ENCODE data around the gene BCL2L12. TPM values are rescaled to one million over a fixed set of nuclear protein-coding genes. Genes with fewer than 3 reads are reported as not detected.

BCL2L12 gene
- total RNA-seq, 1 experiment from 2014 or later: 3.0 TPM

GRCh38 chr19:49688531-49689132, 22.9 kb downstream of the BCL2L12 start:
- no peaks in the 10 kb centered on the region for H3K27me3 ChIP-seq
- H3K4me3 ChIP-seq: no peak overlapping the region
- no peak for DNase-seq
- peaks cover 33% of the 10 kb centered on the region for H3K36me3 ChIP-seq
- H3K9me3 ChIP-seq: no peaks in the 10 kb centered on the region

- Histone ChIP-seq H3K27me3 (no peaks in the 10 kb centered on the region), H3K9me3 (no peaks in the 10 kb centered on the region), H3K36me3 (peaks cover 25% of the 10 kb centered on the region), H3K4me3 (no peak within 1 kb of the TSS)
- no peak for DNase-seq
Observed at GRCh38 chr19:49689133-49690078, 23.7 kb downstream of the BCL2L12 start, which contains the start of gene ADM5. ADM5 (plus strand) TSS chr19:49689594; CDS start chr19:49689838, 244 bp downstream.

DNA sequence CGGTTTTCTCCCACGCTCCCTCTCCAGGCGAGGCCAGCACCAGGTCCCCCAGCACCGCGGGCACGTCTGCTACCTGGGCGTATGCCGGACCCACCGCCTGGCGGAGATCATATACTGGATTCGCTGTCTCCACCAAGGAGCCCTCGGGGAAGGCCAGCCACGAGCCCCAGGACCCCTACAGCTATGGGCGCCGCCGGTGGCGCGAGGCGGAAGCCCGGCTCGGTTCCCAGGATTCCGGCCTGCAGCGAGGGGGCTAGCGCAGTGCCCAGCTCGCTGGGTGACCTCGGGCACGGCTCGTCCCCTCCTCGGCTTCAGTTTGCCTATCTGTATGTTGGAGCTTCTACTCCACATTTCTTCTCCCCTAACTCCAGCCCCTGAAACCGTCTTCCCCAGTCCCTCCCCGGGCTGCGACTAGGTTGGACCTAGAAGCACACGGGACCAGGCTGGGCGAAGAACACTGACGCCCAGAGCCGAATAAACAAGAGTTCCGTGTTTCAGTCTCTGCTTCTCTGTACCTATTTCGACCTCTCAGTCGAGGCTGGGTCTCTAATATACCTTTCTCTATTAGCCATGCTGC, 24.4 kb downstream of the BCL2L12 start:
- Histone ChIP-seq H3K4me3 (no peak overlapping the region), H3K9me3 (no peaks in the 10 kb centered on the region), H3K27me3 (no peaks in the 10 kb centered on the region), H3K36me3 (peaks cover 18% of the 10 kb centered on the region)
- DNase-seq: no peak

- Histone ChIP-seq H3K27me3 (no peaks in the 10 kb centered on the region), H3K9me3 (no peaks in the 10 kb centered on the region), H3K36me3 (peaks cover 14% of the 10 kb centered on the region), H3K4me3 (no peak within 1 kb of the TSS)
- no peak for DNase-seq
Observed at GRCh38 chr19:49690656-49691242, 25.0 kb downstream of the BCL2L12 start, which contains the start of gene CPT1C. CPT1C (plus strand) TSS chr19:49691116; CDS start chr19:49692253, 1,137 bp downstream.

GRCh38 chr19:49691243-49692146, 25.8 kb downstream of the BCL2L12 start:
- no peaks in the 10 kb centered on the region for H3K9me3 ChIP-seq
- DNase-seq: no peak
- H3K27me3 ChIP-seq: no peaks in the 10 kb centered on the region
- H3K36me3 ChIP-seq: peaks cover 6% of the 10 kb centered on the region
- H3K4me3 ChIP-seq: no peak overlapping the region

GRCh38 chr19:49692147-49692506, 26.4 kb downstream of the BCL2L12 start:
- DNase-seq: no peak
- no peaks in the 10 kb centered on the region for H3K9me3 ChIP-seq
- no peaks in the 10 kb centered on the region for H3K27me3 ChIP-seq
- no peak overlapping the region for H3K4me3 ChIP-seq
- peaks cover 6% of the 10 kb centered on the region for H3K36me3 ChIP-seq

DNA sequence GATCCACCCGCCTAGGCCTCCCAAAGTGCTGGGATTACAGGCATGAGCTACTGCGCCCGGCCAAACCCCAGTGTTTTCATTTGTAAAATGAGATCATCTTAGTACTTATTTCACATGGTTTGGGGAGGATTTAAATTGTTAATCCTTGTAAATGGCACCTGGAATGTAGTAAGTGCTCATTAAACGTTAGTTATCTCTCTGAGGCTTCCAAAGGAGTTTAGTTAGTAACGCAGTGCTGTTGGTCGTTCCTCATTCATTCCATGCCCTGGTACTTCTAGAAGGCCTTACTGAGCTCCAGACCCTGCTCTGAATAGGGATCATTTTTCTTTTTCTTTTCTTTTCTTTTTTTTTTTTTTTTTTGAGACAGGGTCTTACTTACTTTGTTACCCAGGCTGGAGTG, 30.4 kb downstream of the BCL2L12 start:
- no peaks in the 10 kb centered on the region for H3K9me3 ChIP-seq
- H3K4me3 ChIP-seq: no peak overlapping the region
- no peaks in the 10 kb centered on the region; the same call in 1 of the 2 replicates for H3K27me3 ChIP-seq
- no peak for DNase-seq
- H3K36me3 ChIP-seq: no peaks in the 10 kb centered on the region

DNA sequence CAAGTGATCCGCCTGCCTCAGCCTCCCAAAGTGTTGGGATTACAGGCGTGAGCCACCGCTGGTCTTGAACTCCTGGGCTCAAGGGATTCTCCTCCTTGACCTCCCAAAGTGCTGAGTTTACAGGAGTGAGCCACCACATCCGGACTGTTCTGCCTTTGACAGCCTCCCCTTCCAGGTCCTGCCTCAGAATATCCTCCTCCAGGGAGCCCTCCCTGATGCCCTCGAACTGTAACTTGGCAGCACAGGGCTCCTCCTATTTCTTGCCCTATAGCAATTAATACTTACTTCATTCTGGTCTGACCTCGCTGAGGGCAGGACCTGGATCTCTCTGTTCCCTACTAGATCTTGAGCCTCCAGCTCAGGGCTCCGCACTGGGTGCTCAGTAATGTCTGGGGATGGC, 31.1 kb downstream of the BCL2L12 start:
- no peak for DNase-seq
- no peaks in the 10 kb centered on the region for H3K9me3 ChIP-seq
- no peak overlapping the region for H3K4me3 ChIP-seq
- peaks cover 4% of the 10 kb centered on the region for H3K27me3 ChIP-seq
- no peaks in the 10 kb centered on the region for H3K36me3 ChIP-seq

DNA sequence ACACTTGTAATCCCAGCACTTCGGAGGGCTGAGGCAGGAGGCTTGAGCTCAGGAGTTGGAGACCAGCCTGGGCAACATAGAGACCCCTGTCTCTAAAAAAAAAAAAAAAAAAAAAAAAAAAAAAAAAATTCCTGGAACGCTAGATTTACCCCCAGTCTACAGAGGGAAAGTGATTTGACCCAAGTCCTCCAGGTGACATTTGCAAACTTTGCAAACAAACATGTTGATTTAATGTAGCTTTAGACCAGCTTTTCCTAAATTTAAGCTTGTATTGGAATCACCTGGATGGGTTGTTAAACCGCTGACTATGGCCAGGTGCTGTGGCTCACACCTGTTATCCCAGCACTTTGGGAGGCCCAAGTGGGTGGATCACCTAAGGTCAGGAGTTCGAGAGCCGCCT, 33.6 kb downstream of the BCL2L12 start:
- peaks cover 4% of the 10 kb centered on the region for H3K27me3 ChIP-seq
- no peak for DNase-seq
- no peaks in the 10 kb centered on the region for H3K36me3 ChIP-seq
- no peaks in the 10 kb centered on the region for H3K9me3 ChIP-seq
- no peak overlapping the region for H3K4me3 ChIP-seq

DNA sequence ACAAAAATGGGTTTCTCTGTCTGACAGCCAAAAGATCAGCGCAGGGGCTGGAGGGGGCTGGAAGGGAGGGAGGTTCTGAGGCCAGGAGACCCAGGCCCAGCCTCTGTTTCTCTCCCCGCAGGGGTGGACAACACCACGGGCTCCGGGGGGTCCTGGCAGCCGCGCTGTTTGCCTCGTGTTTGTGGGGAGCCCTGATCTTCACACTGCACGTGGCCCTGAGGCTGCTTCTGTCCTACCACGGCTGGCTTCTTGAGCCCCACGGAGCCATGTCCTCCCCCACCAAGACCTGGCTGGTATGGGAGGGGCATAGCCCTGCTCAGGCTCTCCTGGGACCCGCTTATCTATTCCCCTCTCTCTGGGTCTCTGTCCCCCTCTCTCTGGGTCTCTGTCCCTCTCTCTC, 34.8 kb downstream of the BCL2L12 start:
- Histone ChIP-seq H3K36me3 (no peaks in the 10 kb centered on the region), H3K27me3 (peaks cover 4% of the 10 kb centered on the region), H3K9me3 (no peaks in the 10 kb centered on the region), H3K4me3 (no peak overlapping the region)
- DNase-seq: no peak

GRCh38 chr19:49701271-49701786, 35.6 kb downstream of the BCL2L12 start:
- no peak for DNase-seq
- Histone ChIP-seq H3K4me3 (no peak overlapping the region), H3K27me3 (peaks cover 4% of the 10 kb centered on the region), H3K9me3 (no peaks in the 10 kb centered on the region), H3K36me3 (no peaks in the 10 kb centered on the region)

DNA sequence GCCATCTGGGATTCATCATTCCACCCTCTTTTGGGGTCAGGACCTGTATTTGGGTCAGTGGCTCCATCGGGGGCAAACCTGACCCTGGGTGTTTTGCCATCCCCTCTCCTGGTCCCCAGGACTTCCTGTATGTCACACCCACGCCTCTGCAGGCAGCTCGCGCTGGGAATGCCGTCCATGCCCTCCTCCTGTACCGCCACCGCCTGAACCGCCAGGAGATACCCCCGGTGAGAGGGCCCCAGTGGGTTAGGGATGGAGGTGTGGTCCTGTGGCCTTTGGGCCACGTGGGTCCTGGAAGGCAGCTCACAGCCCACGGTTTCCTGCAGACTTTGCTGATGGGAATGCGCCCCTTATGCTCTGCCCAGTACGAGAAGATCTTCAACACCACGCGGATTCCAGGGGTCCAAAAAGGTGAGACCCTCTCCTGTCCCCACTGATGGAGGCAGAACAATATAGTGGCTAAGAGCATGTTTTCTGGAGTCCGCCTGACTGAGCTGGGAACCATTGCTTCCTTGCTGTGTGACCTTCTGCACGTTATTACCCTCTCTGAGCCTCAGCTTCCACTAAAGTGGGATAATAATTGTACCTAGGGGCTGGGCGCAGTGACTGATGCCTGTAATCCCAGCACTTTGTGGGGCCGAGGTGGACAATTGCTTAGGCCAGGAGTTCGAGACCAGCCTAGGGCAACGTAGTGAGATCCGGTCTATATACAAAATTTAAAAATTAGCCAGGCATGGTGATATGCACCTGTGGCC, 39.3 kb downstream of the BCL2L12 start:
- Histone ChIP-seq H3K9me3 (no peaks in the 10 kb centered on the region), H3K36me3 (no peaks in the 10 kb centered on the region), H3K27me3 (peaks cover 4% of the 10 kb centered on the region), H3K4me3 (no peak overlapping the region)
- no peak for DNase-seq

GRCh38 chr19:49705919-49706318, 40.2 kb downstream of the BCL2L12 start:
- Histone ChIP-seq H3K4me3 (no peak overlapping the region), H3K36me3 (no peaks in the 10 kb centered on the region), H3K9me3 (no peaks in the 10 kb centered on the region), H3K27me3 (peaks cover 4% of the 10 kb centered on the region)
- no peak for DNase-seq

DNA sequence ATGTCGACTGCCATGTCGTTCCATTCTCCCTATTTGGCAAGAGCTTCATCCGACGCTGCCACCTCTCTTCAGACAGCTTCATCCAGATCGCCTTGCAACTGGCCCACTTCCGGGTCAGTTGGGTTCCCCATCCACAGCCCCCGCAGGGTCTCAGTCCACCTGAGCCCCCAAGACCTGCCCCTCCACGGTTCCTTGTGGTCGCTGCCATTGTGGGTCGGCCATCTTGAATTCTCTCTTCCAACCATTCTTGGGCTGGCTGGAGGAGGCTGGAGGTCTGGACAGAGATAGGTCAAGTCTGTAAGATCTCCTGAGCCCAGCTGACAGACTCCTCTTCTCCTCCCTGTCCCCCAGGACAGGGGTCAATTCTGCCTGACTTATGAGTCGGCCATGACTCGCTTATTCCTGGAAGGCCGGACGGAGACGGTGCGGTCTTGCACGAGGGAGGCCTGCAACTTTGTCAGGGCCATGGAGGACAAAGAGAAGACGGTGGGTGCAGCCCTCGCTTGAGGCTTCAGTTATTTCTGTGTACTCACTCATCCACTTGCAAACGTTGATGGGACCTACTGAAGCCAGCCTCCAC, 44.7 kb downstream of the BCL2L12 start:
- no peaks in the 10 kb centered on the region for H3K9me3 ChIP-seq
- no peaks in the 10 kb centered on the region for H3K27me3 ChIP-seq
- DNase-seq: peak; percentile 71
- H3K4me3 ChIP-seq: no peak overlapping the region
- H3K36me3 ChIP-seq: no peaks in the 10 kb centered on the region

- Histone ChIP-seq H3K4me3 (no peak overlapping the region), H3K9me3 (peaks cover 2% of the 10 kb centered on the region; the same call in 1 of the 2 replicates), H3K36me3 (no peaks in the 10 kb centered on the region), H3K27me3 (no peaks in the 10 kb centered on the region)
- peak; percentile 82 for DNase-seq
Observed at GRCh38 chr19:49712397-49712859, 46.7 kb downstream of the BCL2L12 start.

All from MG63 (cell line).